Urinary bladder (tissue), 4 donors: ENCODE data around the gene TCHHL1. TPM values are rescaled to one million over a fixed set of nuclear protein-coding genes. Genes with fewer than 3 reads are reported as not detected.
"Not testable (repeated sequence)": the region's sequence is repeated elsewhere in the genome, so short reads cannot be mapped to it uniquely, and the experiment has no call there.

Experiments
- DNase-seq: peaks from one replicate; pipeline ENCODE4 v3.0.0-alpha.2; 2015; ENCODE audit errors: extremely low spot score
- H3K27ac ChIP-seq: one replicate; pipeline ENCODE4 v1.5.1; 2013; ENCODE audit warnings: low read depth, mild to moderate bottlenecking, moderate library complexity
- H3K36me3 ChIP-seq: one replicate; pipeline ENCODE4 v1.6.1; 2013; ENCODE audit warnings: mild to moderate bottlenecking, moderate library complexity; ENCODE audit not compliant: insufficient read depth
- H3K4me1 ChIP-seq: one replicate; pipeline ENCODE4 v1.6.1; 2013; ENCODE audit warnings: mild to moderate bottlenecking, moderate library complexity; ENCODE audit not compliant: insufficient read depth
- H3K4me3 ChIP-seq: one replicate; pipeline ENCODE4 v1.5.1; 2013; ENCODE audit warnings: low read depth, low read length
- WGBS: extraction: QIAGEN DNeasy Blood & Tissue Kit; methylation state at CpG from one replicate; pipeline ENCODE4 v1.1.7; 2013; 5-methylcytosine and 5-hydroxymethylcytosine counted together
- polyA plus RNA-seq: library from polyadenylated mRNA; stranded (reverse); fragments of 200-250 nt; gene quantifications from one replicate; pipeline ENCODE4 v1.2.3, GENCODE V29; 2013
- total RNA-seq: library from RNA; depleted of rRNA; stranded (reverse); fragments of >200 nt; gene quantifications from one replicate; pipeline ENCODE4 v1.2.3, GENCODE V29; 2014
- donor health status: healthy with polysubstance abuse.
- donor health status: healthy.

TCHHL1 gene
- total and polyA plus RNA-seq, 2 donors: not detected

- 10% methylated on average over 31 of the region's 31 CpGs for WGBS
- no peak for DNase-seq
- no peaks in the 10 kb centered on the region for H3K36me3 ChIP-seq
- H3K4me3 ChIP-seq: peak overlapping the region; percentile 2
- no peak overlapping the region for H3K27ac ChIP-seq
- no peaks in the 10 kb centered on the region for H3K4me1 ChIP-seq
Measured at GRCh38 chr1:152109231-152109997, 20.6 kb upstream of the TCHHL1 start.

GRCh38 chr1:152108882-152109222, 20.0 kb upstream of the TCHHL1 start:
- Histone ChIP-seq H3K36me3 (no peaks in the 10 kb centered on the region), H3K4me1 (no peaks in the 10 kb centered on the region), H3K27ac (no peak overlapping the region), H3K4me3 (no peak overlapping the region)
- 15% methylated on average over 28 of the region's 28 CpGs for WGBS
- DNase-seq: no peak

GRCh38 chr1:152107984-152108881, 19.4 kb upstream of the TCHHL1 start:
- Histone ChIP-seq H3K36me3 (no peaks in the 10 kb centered on the region), H3K4me1 (no peaks in the 10 kb centered on the region), H3K4me3 (no peak overlapping the region), H3K27ac (no peak overlapping the region)
- DNase-seq: no peak
- WGBS: 10% methylated on average over 67 of the region's 67 CpGs

- H3K27ac ChIP-seq: no peak overlapping the region
- no peaks in the 10 kb centered on the region for H3K4me1 ChIP-seq
- H3K36me3 ChIP-seq: no peaks in the 10 kb centered on the region
- H3K4me3 ChIP-seq: no peak overlapping the region
- 16% methylated on average over 41 of the region's 41 CpGs for WGBS
- DNase-seq: no peak
Measured at GRCh38 chr1:152107031-152107983, 18.4 kb upstream of the TCHHL1 start.

- WGBS: 48% methylated on average over 2 of the region's 2 CpGs
- H3K27ac ChIP-seq: no peak overlapping the region
- no peak for DNase-seq
- H3K4me3 ChIP-seq: no peak overlapping the region
- H3K4me1 ChIP-seq: no peaks in the 10 kb centered on the region
- H3K36me3 ChIP-seq: no peaks in the 10 kb centered on the region
Measured at GRCh38 chr1:152104854-152105253, 16.0 kb upstream of the TCHHL1 start.

GRCh38 chr1:152096931-152097330, 8.1 kb upstream of the TCHHL1 start:
- Histone ChIP-seq H3K27ac (no peak overlapping the region), H3K4me1 (no peaks in the 10 kb centered on the region), H3K36me3 (no peaks in the 10 kb centered on the region), H3K4me3 (no peak overlapping the region)
- WGBS: 61% methylated on average over 3 of the region's 3 CpGs
- DNase-seq: no peak

DNA sequence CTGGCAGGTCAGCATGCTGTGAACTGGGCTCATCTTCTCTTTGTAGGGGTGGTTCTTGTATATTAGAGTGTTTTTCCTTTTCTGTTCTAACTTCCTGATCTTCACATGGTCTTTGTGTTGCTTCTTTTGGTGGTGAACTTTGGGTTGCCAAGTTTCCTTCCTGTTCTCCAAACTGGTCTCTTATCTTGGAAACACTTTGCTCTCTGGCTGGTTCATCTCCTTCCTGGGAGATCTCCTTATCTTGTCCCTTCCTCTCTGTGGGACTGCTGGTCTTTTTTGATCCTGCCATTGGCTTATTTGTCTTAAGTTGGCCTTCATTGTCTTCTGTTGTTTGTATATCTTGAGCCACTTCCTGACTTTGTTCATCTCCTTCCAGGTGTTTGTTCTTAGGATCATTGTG, 2.1 kb downstream of the TCHHL1 start:
- H3K27ac ChIP-seq: no peak overlapping the region
- no peak for DNase-seq
- H3K36me3 ChIP-seq: no peaks in the 10 kb centered on the region
- H3K4me3 ChIP-seq: no peak overlapping the region
- H3K4me1 ChIP-seq: no peaks in the 10 kb centered on the region

DNA sequence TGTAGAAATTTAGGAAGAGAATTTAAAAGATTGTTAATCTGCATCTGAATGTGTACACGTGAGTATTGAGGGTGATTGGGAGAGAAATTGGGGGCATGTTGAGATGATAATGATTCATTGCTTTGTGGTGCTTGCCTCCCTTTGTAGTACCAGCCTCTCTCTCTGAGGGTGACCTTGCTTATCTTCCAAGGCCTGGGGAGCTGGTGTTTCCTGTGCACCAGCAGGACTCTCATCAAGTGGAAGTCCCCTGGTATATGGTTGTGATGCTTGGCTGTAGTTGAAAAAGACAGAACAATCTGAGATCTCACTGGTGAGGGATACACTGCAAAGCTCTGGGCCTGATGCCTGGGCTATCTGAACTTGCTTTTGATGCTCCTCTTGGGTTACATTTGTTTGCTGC, 4.0 kb downstream of the TCHHL1 start:
- Histone ChIP-seq H3K36me3 (no peaks in the 10 kb centered on the region), H3K27ac (no peak overlapping the region), H3K4me1 (no peaks in the 10 kb centered on the region), H3K4me3 (no peak overlapping the region)
- WGBS: 28% methylated on average over 1 of the region's 1 CpG
- DNase-seq: no peak

DNA sequence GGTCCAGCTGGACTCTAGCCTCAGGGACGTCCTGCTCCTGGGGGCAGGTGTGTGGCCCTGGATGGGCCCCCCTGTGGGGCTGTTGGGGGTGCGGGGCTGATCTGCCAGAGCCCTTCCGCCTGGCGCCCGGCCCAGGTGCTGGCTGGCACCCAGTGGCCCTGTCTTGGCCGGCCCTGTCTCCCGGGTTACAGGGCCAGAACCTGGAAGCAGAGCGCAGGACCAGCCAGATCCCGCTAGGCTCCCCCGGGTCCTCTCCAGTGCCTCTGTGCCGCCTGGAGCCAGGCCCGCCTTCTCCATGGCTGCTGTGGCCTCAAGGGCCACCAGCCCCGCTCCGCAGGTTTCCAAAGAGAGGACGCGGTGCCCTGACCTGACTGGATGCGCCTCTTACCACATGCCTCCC, 7.8 kb downstream of the TCHHL1 start:
- not testable (repeated sequence) for H3K27ac ChIP-seq, H3K36me3 ChIP-seq, DNase-seq, H3K4me1 ChIP-seq, H3K4me3 ChIP-seq
- 94% methylated on average over 17 of the region's 17 CpGs for WGBS

- 91% methylated on average over 17 of the region's 17 CpGs for WGBS
Measured at GRCh38 chr1:152080494-152080893, 8.4 kb downstream of the TCHHL1 start.

DNA sequence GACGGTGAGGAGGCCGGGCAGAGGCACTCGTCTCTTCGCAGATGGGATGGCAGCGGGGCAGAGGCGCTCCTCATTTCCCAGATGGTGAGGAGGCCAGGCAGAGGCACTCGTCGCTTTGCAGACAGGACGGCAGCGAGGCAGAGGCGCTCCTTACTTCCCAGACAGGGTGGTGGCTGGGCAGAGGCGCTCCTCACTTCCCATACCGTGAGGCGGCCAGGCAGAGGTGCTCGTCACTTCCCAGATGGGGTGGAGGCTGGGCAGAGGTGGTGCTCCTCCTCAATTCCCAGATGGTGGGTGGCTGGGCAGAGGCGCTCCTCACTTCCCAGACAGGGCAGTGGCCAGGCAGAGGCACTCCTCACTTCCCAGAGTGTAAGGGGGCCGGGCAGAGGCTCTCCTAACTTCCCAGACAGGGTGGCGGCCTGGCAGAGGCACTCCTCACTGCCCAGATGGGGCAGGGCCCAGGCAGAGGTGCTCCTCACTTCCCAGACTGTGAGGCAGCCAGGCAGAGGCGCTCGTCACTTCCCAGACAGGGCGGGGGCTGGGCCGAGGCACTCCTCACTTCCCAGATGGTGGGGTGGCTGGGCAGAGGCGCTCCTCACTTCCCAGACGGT, 9.9 kb downstream of the TCHHL1 start:
- Histone ChIP-seq H3K27ac (no peak overlapping the region), H3K4me3 (no peak overlapping the region), H3K36me3 (no peaks in the 10 kb centered on the region), H3K4me1 (no peaks in the 10 kb centered on the region)
- WGBS: 86% methylated on average over 24 of the region's 24 CpGs
- DNase-seq: no peak

More at GRCh38 chr1:152080494-152080893, 8.4 kb downstream of the TCHHL1 start:
- H3K36me3 ChIP-seq, H3K27ac ChIP-seq, DNase-seq, H3K4me1 ChIP-seq, H3K4me3 ChIP-seq: not testable (repeated sequence)

GRCh38 chr1:152072311-152072710, 16.6 kb downstream of the TCHHL1 start:
- Histone ChIP-seq H3K27ac (no peak overlapping the region), H3K4me1 (no peaks in the 10 kb centered on the region), H3K4me3 (no peak overlapping the region), H3K36me3 (no peaks in the 10 kb centered on the region)
- no peak for DNase-seq
- 79% methylated on average over 3 of the region's 3 CpGs for WGBS

- DNase-seq: no peak
- no peak overlapping the region for H3K27ac ChIP-seq
- H3K36me3 ChIP-seq: no peaks in the 10 kb centered on the region
- H3K4me1 ChIP-seq: no peaks in the 10 kb centered on the region
- no peak overlapping the region for H3K4me3 ChIP-seq
- WGBS: 72% methylated on average over 3 of the region's 3 CpGs
Measured at GRCh38 chr1:152071123-152071522, 17.7 kb downstream of the TCHHL1 start.
